SK-N-SH (cell line): ENCODE measurements around the gene KRTAP9-3. TPM values are rescaled to one million over a fixed set of nuclear protein-coding genes. Genes with fewer than 3 reads are reported as not detected.

Experiments used
- CTCF ChIA-PET: fragments of 300-600, 350-600 bp; formaldehyde crosslinking; extraction: SDS; loops from one replicate; lab custom pipeline; 2021; lab: Yijun Ruan, JAX
- POLR2A ChIA-PET: fragments of 350-600 bp; sonication (Branson Sonifier 250); formaldehyde crosslinking; extraction: SDS; loops from one replicate; lab custom pipeline; 2020; ENCODE audit warnings: antibody characterized with exemption, inconsistent platforms; lab: Yijun Ruan, JAX
- DNase-seq: peaks from one replicate; pipeline ENCODE4 v3.0.0; 2012
- H2AFZ ChIP-seq: fragments of 200-600 bp; sonication (generic); 2 replicates; pipeline ENCODE4 v1.8.1; 2016; ENCODE audit warnings: antibody characterized with exemption, mild to moderate bottlenecking, low read depth
- H3F3A ChIP-seq: fragments of 200-600 bp; sonication (generic); replicated peaks from 2 replicates; pipeline ENCODE3; 2016; ENCODE audit warnings: antibody characterized with exemption, mild to moderate bottlenecking; ENCODE audit not compliant: insufficient read depth
- H3K27ac ChIP-seq, 2 experiments: fragments of 200-500 bp in 1 of 2; fragments of 200-600 bp in 1 of 2; sonication (Bioruptor generic) in 1 of 2; sonication (generic), shearing (Covaris generic) in 1 of 2; 2 replicates each; pipeline versions ENCODE4 v1.5.1 to v1.6.1; 2014 to 2016; ENCODE audit warnings: low read depth in 2 of 2, inconsistent platforms in 1 of 2, low read length in 1 of 2, mild to moderate bottlenecking in 1 of 2, mixed read lengths in 1 of 2
- H3K27me3 ChIP-seq: fragments of 200-600 bp; sonication (generic), shearing (Covaris generic); 2 replicates; pipeline ENCODE4 v1.6.1; 2016; ENCODE audit warnings: mixed run types; ENCODE audit not compliant: insufficient read depth
- H3K36me3 ChIP-seq, 2 experiments: fragments of 200-500 bp in 1 of 2; fragments of 200-600 bp in 1 of 2; sonication (Bioruptor generic) in 1 of 2; sonication (generic) in 1 of 2; replicated peaks in 1 of 2; 2 replicates each; pipeline versions ENCODE3 to v1.5.1; 2014 to 2016; ENCODE audit warnings: low read length in 1 of 2, mild to moderate bottlenecking in 1 of 2; ENCODE audit not compliant: insufficient read depth in 2 of 2, control insufficient read depth in 1 of 2
- H3K4me1 ChIP-seq, 2 experiments: fragments of 200-500 bp in 1 of 2; fragments of 200-600 bp in 1 of 2; sonication (Bioruptor generic) in 1 of 2; sonication (generic), shearing (Covaris generic) in 1 of 2; 2 replicates each; pipeline versions ENCODE4 v1.5.1 to v1.6.1; 2014 to 2016; ENCODE audit warnings: low read depth in 1 of 2, low read length in 1 of 2, mixed run types in 1 of 2; ENCODE audit not compliant: insufficient read depth in 2 of 2, control insufficient read depth in 1 of 2
- H3K4me2 ChIP-seq: fragments of 200-600 bp; sonication (generic), shearing (Covaris generic); 2 replicates; pipeline ENCODE4 v1.6.1; 2017; ENCODE audit warnings: mixed run types
- H3K4me3 ChIP-seq, 2 experiments: fragments of 200-500 bp in 1 of 2; fragments of 200-600 bp in 1 of 2; sonication (Bioruptor generic) in 1 of 2; sonication (generic), shearing (Covaris generic) in 1 of 2; 2 replicates each; pipeline versions ENCODE4 v1.5.1 to v1.8.1; 2014 to 2016; ENCODE audit warnings: low read depth in 2 of 2, inconsistent platforms in 1 of 2, low read length in 1 of 2, mild to moderate bottlenecking in 1 of 2, mixed read lengths in 1 of 2, moderate library complexity in 1 of 2
- H3K79me2 ChIP-seq: fragments of 200-600 bp; sonication (generic); 2 replicates; pipeline ENCODE4 v1.8.1; 2017; ENCODE audit warnings: mild to moderate bottlenecking; ENCODE audit not compliant: insufficient read depth
- H3K9ac ChIP-seq: fragments of 200-600 bp; sonication (generic); 2 replicates; pipeline ENCODE4 v1.6.1; 2017; ENCODE audit warnings: mixed run types
- H3K9me2 ChIP-seq: fragments of 200-600 bp; sonication (generic); 2 replicates; pipeline ENCODE4 v1.6.1; 2017; ENCODE audit warnings: mixed run types
- H3K9me3 ChIP-seq: fragments of 200-600 bp; sonication (generic); 2 replicates; pipeline ENCODE4 v1.6.1; 2017; ENCODE audit warnings: mixed run types, mild to moderate bottlenecking, moderate library complexity
- H4K20me1 ChIP-seq: fragments of 200-600 bp; sonication (generic); 2 replicates; pipeline ENCODE4 v1.6.1; 2017; ENCODE audit warnings: mild to moderate bottlenecking, mixed run types; ENCODE audit not compliant: insufficient read depth
- ELF1 ChIP-seq: IDR thresholded peaks from 2 replicates; pipeline ENCODE4 v1.4.0; 2012
- EP300 ChIP-seq, 2 experiments: IDR thresholded peaks; 2 replicates each; pipeline versions ENCODE4 v1.4.0 to v1.6.1; 2012; ENCODE audit warnings: borderline replicate concordance in 1 of 2, low read depth in 1 of 2, low read length in 1 of 2
- GABPA ChIP-seq: IDR thresholded peaks from 2 replicates; pipeline ENCODE4 v1.4.0; 2012; ENCODE audit warnings: low read depth, mild to moderate bottlenecking
- GATA2 ChIP-seq: sonication (generic); formaldehyde crosslinking; IDR thresholded peaks from 2 replicates; pipeline ENCODE4 v1.5.0; 2020; ENCODE audit warnings: mild to moderate bottlenecking, missing genetic modification reagents
- JUND ChIP-seq: IDR thresholded peaks from 2 replicates; pipeline ENCODE4 v1.4.0; 2012
- MEF2A ChIP-seq: IDR thresholded peaks from 2 replicates; pipeline ENCODE4 v1.4.0; 2012; ENCODE audit warnings: low read depth, borderline replicate concordance
- NFIC ChIP-seq: IDR thresholded peaks from 2 replicates; pipeline ENCODE4 v1.4.0; 2012; ENCODE audit warnings: borderline replicate concordance
- NRF1 ChIP-seq: IDR thresholded peaks from 2 replicates; pipeline ENCODE4 v1.6.1; 2012; ENCODE audit warnings: low read depth, mild to moderate bottlenecking, low read length
- RAD21 ChIP-seq: IDR thresholded peaks from 2 replicates; pipeline ENCODE4 v1.6.1; 2012; ENCODE audit warnings: mild to moderate bottlenecking, low read length
- RCOR1 ChIP-seq: fragments of 150-350 bp; IDR thresholded peaks from 2 replicates; pipeline ENCODE4 v1.6.1; 2017; ENCODE audit warnings: antibody characterized with exemption, low read length
- REST ChIP-seq: IDR thresholded peaks from 2 replicates; pipeline ENCODE4 v1.6.1; 2012; ENCODE audit warnings: mild to moderate bottlenecking, low read depth, low read length, moderate library complexity
- SIN3A ChIP-seq: IDR thresholded peaks from 2 replicates; pipeline ENCODE4 v1.6.1; 2012; ENCODE audit warnings: low read depth, mild to moderate bottlenecking, low read length, moderate library complexity, borderline replicate concordance
- TAF1 ChIP-seq: IDR thresholded peaks from 2 replicates; pipeline ENCODE4 v1.6.1; 2012; ENCODE audit warnings: low read depth, mild to moderate bottlenecking, low read length, moderate library complexity, borderline replicate concordance
- USF2 ChIP-seq: fragments of 150-350 bp; IDR thresholded peaks from 2 replicates; pipeline ENCODE4 v1.6.1; 2017; ENCODE audit warnings: antibody characterized with exemption, low read length, low read depth, borderline replicate concordance
- ZBTB33 ChIP-seq: IDR thresholded peaks from 2 replicates; pipeline ENCODE4 v1.4.0; 2012; ENCODE audit warnings: low read depth, borderline replicate concordance
- WGBS: methylation state at CpG from one replicate; pipeline ENCODE4 v1.1.6; 2017; ENCODE audit warnings: low lambda C conversion rate; 5-methylcytosine and 5-hydroxymethylcytosine counted together
- polyA plus RNA-seq, 3 experiments: library from polyadenylated mRNA; depleted of rRNA; stranded (reverse); fragments of >200 nt; gene quantifications; 2 replicates each; pipeline ENCODE4 v1.2.3, GENCODE V29; 2012
- TF ChIP-seq, protein P1 (sequence below): fragments of 150-350 bp; IDR thresholded peaks from 2 replicates; pipeline ENCODE4 v1.6.1; 2016; ENCODE audit warnings: mild to moderate bottlenecking, low read depth, low read length
- TF ChIP-seq, protein P2 (sequence below): IDR thresholded peaks from 2 replicates; pipeline ENCODE4 v1.4.0; 2012; ENCODE audit warnings: low read depth

KRTAP9-3 gene
- polyA plus RNA-seq, 1 of the 3 experiments (the other 2 are of a cell fraction): not detected

GRCh38 chr17:41256291-41256685, 24.0 kb downstream of the KRTAP9-3 start:
- 52% methylated on average over 1 of the region's 1 CpG for WGBS
- no peaks in the 10 kb centered on the region for H3K9me2 ChIP-seq
- no peak for TF ChIP-seq NFIC
- no peak for TF ChIP-seq ELF1
- no peak overlapping the region for H3K4me2 ChIP-seq
- no peak overlapping the region for H3K9ac ChIP-seq
- H3K36me3 ChIP-seq: no peaks in the 10 kb centered on the region
- no peaks in the 10 kb centered on the region for H4K20me1 ChIP-seq
- H3K27me3 ChIP-seq: peaks cover 23% of the 10 kb centered on the region
- H2AFZ ChIP-seq: no peak overlapping the region
- H3F3A ChIP-seq: peaks cover 3% of the 10 kb centered on the region
- H3K79me2 ChIP-seq: no peaks in the 10 kb centered on the region
- no peak for DNase-seq
- H3K4me1 ChIP-seq: no peaks in the 10 kb centered on the region
- no peak overlapping the region for H3K27ac ChIP-seq
- H3K4me3 ChIP-seq: no peak overlapping the region
- POLR2A ChIA-PET: no interaction called here
- CTCF ChIA-PET: interaction anchor here (0.7 kb wide), 1 partner anchor 20 kb away, joined by 3 read pairs; no protein-coding TSS in a partner anchor
- H3K9me3 ChIP-seq: no peaks in the 10 kb centered on the region

DNA sequence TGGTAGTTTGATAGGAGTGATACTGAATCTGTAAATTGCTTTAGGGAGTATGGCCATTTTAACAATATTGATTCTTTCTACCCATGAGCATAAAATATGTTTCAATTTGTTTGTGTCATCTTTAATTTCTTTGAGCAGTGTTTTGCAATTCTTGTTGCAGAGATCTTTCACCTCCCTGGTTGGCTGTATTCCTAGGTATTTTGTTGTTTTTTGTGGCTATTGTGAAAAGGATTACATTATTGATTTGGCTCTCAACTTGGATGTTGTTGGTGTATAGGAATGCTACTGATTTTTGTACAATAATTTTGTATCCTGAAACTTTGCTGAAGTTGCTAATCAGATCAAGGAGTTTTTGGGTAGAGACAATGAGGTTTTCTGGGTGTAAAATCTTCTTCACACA, 26.2 kb downstream of the KRTAP9-3 start:
- H3K27me3 ChIP-seq: peaks cover 23% of the 10 kb centered on the region; the same call in 1 of the 2 replicates
- H3K4me2 ChIP-seq: no peak overlapping the region
- H3F3A ChIP-seq: peaks cover 3% of the 10 kb centered on the region
- TF ChIP-seq RAD21 (no peak), GABPA (no peak), ZBTB33 (no peak), TAF1 (no peak), JUND (no peak), MEF2A (no peak), USF2 (no peak), RCOR1 (no peak), GATA2 (no peak), EP300 (IDR thresholded peaks at IDR 0.05; ENCODE audit: borderline replicate concordance in 1 of 2, low read depth in 1 of 2, low read length in 1 of 2) (no peak), NRF1 (no peak), NFIC (no peak), REST (no peak), SIN3A (no peak)
- TF ChIP-seq, protein P1, sequence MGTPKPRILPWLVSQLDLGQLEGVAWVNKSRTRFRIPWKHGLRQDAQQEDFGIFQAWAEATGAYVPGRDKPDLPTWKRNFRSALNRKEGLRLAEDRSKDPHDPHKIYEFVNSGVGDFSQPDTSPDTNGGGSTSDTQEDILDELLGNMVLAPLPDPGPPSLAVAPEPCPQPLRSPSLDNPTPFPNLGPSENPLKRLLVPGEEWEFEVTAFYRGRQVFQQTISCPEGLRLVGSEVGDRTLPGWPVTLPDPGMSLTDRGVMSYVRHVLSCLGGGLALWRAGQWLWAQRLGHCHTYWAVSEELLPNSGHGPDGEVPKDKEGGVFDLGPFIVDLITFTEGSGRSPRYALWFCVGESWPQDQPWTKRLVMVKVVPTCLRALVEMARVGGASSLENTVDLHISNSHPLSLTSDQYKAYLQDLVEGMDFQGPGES: no peak
- TF ChIP-seq, protein P2, sequence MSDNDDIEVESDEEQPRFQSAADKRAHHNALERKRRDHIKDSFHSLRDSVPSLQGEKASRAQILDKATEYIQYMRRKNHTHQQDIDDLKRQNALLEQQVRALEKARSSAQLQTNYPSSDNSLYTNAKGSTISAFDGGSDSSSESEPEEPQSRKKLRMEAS: no peak
- H2AFZ ChIP-seq: no peak overlapping the region
- H3K79me2 ChIP-seq: no peaks in the 10 kb centered on the region
- no peaks in the 10 kb centered on the region for H3K9me3 ChIP-seq
- no peaks in the 10 kb centered on the region for H3K4me1 ChIP-seq
- H3K27ac ChIP-seq: no peak overlapping the region
- no peaks in the 10 kb centered on the region for H3K9me2 ChIP-seq
- no peak for DNase-seq
- no peak overlapping the region for H3K9ac ChIP-seq
- H3K36me3 ChIP-seq: no peaks in the 10 kb centered on the region
- H4K20me1 ChIP-seq: no peaks in the 10 kb centered on the region
- POLR2A ChIA-PET: no interaction called here
- CTCF ChIA-PET: no interaction called here
- H3K4me3 ChIP-seq: no peak overlapping the region
